ENCODE data around the gene SH2D7. TPM values are rescaled to one million over a fixed set of nuclear protein-coding genes. Genes with fewer than 3 reads are reported as not detected.
"Not testable (repeated sequence)": the region's sequence is repeated elsewhere in the genome, so short reads cannot be mapped to it uniquely, and the experiment has no call there.

The SH2D7 gene
- total RNA-seq, 2 experiments from 2014 or later, result not detected

DNA sequence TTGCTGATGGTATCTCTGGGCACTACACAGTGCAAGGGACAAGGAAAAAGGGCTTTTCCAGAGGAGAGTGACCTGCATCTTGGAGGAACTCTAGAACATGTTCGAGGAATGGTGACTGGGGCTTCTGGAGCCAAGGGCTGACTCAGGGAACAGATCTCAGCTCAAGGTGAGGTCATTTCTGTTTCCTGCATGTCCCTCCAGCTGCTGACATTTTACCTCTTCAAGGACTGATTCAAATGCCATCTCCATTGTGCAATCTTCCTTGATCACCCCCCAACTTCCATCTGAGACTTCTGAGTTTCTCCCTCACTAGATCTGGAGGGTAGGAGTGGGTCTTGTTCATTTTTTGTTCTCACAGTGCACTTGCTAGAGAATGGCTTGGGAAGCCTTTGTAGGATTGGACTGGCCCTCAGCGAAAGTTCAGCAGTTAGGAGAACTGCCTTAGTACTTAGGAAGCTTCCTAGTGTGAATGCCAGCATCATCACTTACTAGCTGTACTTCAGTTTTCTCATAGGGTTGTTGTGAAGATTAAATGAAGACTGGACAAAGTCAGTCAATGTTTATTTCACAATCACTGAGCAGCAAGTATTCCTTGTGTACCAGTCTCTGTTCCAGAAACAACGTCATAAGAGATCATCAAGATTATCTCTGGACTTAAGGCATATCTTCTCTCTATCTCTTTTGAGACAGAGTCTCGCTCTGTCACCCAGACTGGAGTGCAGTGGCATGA lies 54.2 kb downstream of the SH2D7 start:
- Mint-ChIP-seq H3K4me3 (no peak overlapping the region), H3K36me3 (ENCODE audit: low read depth) (peaks cover 5% of the 10 kb centered on the region), H3K4me1 (peaks cover 29% of the 10 kb centered on the region), H3K9me3 (no peaks in the 10 kb centered on the region), H3K27me3 (no peaks in the 10 kb centered on the region), H3K27ac (no peak overlapping the region)
- ChIA-PET CTCF (interaction anchor here (2.3 to 2.4 kb wide), 2 partner anchors 9 to 15 kb away, joined by 8 to 14 read pairs; partner anchors contain the start of gene CIB2), POLR2A (no interaction called here)
- no peak for DNase-seq

DNA sequence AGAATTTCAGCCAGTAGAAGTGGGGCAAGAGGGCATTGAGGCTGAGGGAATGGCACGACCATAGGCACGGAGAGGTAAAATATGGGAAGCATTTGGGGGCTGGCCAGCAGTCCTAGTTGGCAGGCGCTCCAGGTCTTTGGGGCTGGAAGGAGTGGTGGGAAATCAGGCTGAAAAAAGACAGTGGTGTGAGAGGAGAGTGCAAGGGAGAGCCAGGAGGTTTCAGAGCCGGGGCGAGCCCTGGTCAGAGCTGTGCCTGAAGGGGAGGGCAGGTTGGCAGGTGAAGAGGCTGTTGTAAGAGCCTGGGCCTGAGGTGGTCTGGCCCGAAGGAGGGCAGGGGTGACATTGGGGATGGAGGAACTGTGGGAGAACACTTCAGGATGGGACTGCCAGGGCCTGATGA lies 55.2 kb downstream of the SH2D7 start:
- Mint-ChIP-seq H3K4me1 (peaks cover 32% of the 10 kb centered on the region), H3K4me3 (peak overlapping the region; percentile 38), H3K9me3 (no peaks in the 10 kb centered on the region), H3K36me3 (ENCODE audit: low read depth) (peaks cover 6% of the 10 kb centered on the region), H3K27me3 (no peaks in the 10 kb centered on the region), H3K27ac (peak overlapping the region; percentile 48)
- ChIA-PET POLR2A (no interaction called here), CTCF (interaction anchor here (0.5 to 2.4 kb wide), 7 partner anchors 10 to 48 kb away, joined by 3 to 14 read pairs (median 6); partner anchors contain the start of gene CIB2)
- no peak for DNase-seq

DNA sequence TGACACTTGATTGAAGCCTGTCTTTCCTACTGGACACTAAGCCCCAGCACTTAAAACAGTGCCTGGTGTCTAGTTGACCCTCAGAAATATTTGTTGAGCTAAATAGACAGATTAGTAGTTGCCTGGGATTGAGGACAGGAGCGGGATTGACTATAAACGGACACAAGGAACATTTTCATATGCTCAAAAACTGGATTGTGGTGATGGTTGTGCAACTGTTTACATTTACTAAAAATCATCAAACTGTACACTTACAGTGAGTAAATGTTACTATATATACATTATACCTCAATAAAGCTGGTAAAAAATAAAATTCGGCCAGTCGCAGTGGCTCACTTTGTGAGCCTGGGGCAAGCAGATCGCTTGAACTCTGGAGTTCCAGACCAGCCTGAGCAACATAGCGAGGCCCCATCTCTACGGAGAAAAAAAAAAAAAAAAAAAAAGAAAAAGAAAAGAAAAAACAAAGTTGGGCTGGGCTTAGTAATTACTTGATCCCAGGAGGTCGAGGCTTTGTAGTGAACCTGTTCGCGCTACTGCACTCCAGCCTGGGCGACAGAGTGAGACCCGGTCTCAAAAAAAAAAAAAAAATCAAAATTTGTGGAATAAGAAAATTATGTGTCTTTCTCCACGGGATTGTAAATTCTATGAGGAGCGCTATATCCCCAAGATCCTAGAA lies 56.2 kb downstream of the SH2D7 start:
- peaks cover 41% of the 10 kb centered on the region for H3K4me1 Mint-ChIP-seq
- no peaks in the 10 kb centered on the region for H3K9me3 Mint-ChIP-seq
- H3K27me3 Mint-ChIP-seq, result no peaks in the 10 kb centered on the region
- peak overlapping the region; percentile 96 for H3K4me3 Mint-ChIP-seq
- ChIA-PET CTCF (interaction anchor here (0.7 to 2.4 kb wide), 8 partner anchors 10 to 47 kb away, joined by 5 to 14 read pairs (median 6); partner anchors contain the start of gene CIB2), POLR2A (interaction anchor here (0.7 to 1.0 kb wide), 2 partner anchors 20 to 24 kb away, joined by 3 to 4 read pairs; no protein-coding TSS in a partner anchor)
- H3K27ac Mint-ChIP-seq, result peak overlapping the region; percentile 94
- peaks cover 15% of the 10 kb centered on the region for H3K36me3 Mint-ChIP-seq (ENCODE audit: low read depth)
- DNase-seq, result no peak

DNA sequence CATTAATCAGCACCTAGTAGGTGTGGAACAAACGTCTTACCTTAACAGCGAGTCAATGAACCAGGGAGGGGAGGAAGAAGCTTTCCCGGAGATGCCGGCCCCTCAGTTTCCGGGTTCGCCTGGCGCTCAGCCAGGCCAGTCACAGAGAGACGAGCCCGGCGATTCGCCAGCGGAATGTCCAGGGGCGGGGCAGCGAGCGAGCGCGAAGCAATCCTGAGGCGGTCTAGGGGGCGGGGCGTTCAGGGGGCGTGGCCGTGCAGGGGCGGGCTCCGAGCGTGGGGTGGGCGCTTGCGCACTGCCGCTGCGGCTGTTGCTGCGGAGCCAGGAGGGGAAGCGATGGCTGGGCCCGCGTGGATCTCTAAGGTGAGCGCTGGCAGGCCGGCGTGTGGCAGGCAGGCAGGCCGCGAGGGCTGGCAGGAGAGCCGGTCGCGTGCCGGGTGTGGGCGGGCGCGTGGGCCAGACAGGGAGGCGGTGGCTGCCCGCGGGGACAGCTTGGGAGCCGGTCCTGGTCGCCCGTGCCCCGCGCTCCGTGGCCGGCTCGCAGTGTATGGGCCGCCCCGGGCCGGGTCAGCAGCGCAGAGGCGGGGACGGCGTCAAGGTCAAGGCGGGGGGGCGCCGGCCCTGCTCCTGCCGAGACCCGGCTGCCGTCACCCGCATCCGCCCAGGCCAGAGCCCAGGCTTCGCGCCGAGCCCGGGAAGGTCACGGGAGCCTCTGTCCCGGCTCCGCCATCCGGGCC lies 56.9 kb downstream of the SH2D7 start, which contains the start of gene IDH3A:
Gene IDH3A (plus strand): TSS at position 295 of the 737 bp plus-strand sequence. CDS start 42 bp downstream, at position 337.
- Mint-ChIP-seq H3K9me3 (no peaks in the 10 kb centered on the region), H3K27ac (peak within 1 kb of the TSS; percentile 94), H3K36me3 (ENCODE audit: low read depth) (peaks cover 15% of the 10 kb centered on the region), H3K27me3 (no peaks in the 10 kb centered on the region), H3K4me3 (peak within 1 kb of the TSS; percentile 96), H3K4me1 (peaks cover 41% of the 10 kb centered on the region)
- ChIA-PET POLR2A (interaction anchor here (0.7 to 1.0 kb wide), 2 partner anchors 19 to 23 kb away, joined by 3 to 4 read pairs; no protein-coding TSS in a partner anchor), CTCF (interaction anchor here (0.7 to 2.4 kb wide), 12 partner anchors 8 to 46 kb away, joined by 3 to 8 read pairs (median 5); no protein-coding TSS in a partner anchor)
- DNase-seq, result peak; percentile 100

DNA sequence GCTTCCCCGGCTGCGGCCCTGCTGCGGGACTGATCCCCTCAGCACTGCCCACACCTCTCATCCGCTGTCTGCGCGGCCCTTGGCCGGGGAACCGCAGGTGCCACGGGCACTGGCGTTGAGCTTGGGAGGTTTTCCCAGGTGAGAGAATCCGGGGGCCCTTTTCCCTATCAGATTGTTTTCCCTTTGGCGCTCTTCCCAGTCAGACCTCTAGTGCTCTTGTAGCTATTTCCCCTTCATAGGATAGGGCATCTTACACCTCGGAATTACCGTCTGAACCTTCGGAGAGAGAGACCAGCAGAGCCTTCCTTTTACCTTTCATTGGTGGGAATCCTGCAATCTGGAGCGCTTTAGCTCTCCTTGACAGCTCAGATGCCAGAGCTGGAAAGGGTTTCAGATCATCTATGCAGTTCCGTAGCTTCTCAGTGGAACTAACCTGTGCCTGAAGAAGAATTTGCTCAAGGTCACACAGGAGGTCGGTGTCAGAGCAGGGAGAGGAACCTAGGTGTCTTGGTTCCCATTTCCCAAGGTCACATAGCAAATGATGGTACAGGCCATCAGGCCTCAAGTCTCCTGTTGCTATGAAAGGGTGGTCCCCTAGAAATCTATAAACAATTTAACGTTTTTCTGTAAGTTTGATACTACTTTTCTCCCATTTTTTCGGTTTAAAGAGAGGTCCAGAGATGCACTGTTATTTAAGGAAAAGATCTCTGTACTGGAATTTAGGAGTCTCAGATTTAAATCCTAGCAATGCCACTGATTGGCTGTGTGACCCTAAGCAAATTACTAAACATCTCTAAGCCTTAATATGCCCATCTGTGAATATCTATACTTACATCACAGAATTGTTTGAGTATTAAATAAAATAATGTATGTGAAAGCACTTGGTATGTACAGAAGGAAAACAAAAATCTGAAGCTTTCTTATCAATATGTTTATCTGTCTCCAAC lies 57.7 kb downstream of the SH2D7 start:
- Mint-ChIP-seq H3K9me3 (no peaks in the 10 kb centered on the region), H3K4me3 (peak overlapping the region; percentile 86), H3K27me3 (no peaks in the 10 kb centered on the region), H3K27ac (peak overlapping the region; percentile 84), H3K36me3 (ENCODE audit: low read depth) (peaks cover 15% of the 10 kb centered on the region), H3K4me1 (peaks cover 42% of the 10 kb centered on the region)
- DNase-seq, result no peak
- ChIA-PET CTCF (interaction anchor here (0.6 to 1.9 kb wide), 6 partner anchors 9 to 45 kb away, joined by 3 to 5 read pairs (median 4); no protein-coding TSS in a partner anchor), POLR2A (no interaction called here)

DNA sequence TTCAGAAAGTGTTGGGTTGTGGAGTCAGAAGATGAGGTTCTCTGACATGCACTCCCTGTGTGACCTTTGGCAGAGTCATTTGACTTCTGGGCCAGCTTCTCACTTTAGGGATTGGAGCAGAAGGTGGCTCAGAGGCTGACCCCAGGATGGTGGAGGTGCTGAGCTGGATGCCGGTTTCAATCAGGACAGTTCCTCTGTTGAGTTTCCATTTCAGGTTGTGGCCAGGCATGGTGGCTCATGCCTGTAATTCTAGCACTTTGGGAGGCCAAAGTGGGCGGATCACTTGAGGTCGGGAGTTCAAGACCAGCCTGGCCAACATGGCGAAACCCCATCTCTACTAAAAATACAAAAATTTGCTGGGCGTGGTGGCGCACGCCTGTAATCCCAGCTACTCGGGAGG lies 58.7 kb downstream of the SH2D7 start:
- Mint-ChIP-seq H3K4me3 (peak overlapping the region; percentile 86), H3K4me1 (peaks cover 42% of the 10 kb centered on the region), H3K27ac (peak overlapping the region; percentile 32), H3K36me3 (ENCODE audit: low read depth) (peaks cover 16% of the 10 kb centered on the region)
- H3K9me3 Mint-ChIP-seq, POLR2A ChIA-PET, DNase-seq, H3K27me3 Mint-ChIP-seq: not testable (repeated sequence)
- CTCF ChIA-PET, result interaction anchor here (0.6 to 1.9 kb wide), 3 partner anchors 12 to 44 kb away, joined by 3 to 5 read pairs (median 5); no protein-coding TSS in a partner anchor

Other genes with a start within 250 kb of the SH2D7 start
- 10 to 100 TPM; 77.2 to 83.7 TPM for gene TBC1D2B, start 14.8 kb upstream of the SH2D7 start, total RNA-seq
- gene CIB2, start 38.9 kb downstream of the SH2D7 start, total RNA-seq, result under 1 TPM; 0.44 to 0.55 TPM
- 10 to 100 TPM; 65.1 to 71.2 TPM for gene IDH3A, start 56.8 kb downstream of the SH2D7 start, total RNA-seq
- not detected for gene ACSBG1, start 142.0 kb downstream of the SH2D7 start, total RNA-seq
- gene DNAJA4, start 172.0 kb downstream of the SH2D7 start, total RNA-seq, result 10 to 100 TPM; 28.5 to 31.2 TPM
- gene SKIC8, start 207.0 kb downstream of the SH2D7 start, total RNA-seq, result 10 to 100 TPM; 44.5 to 44.7 TPM
- not detected for gene CRABP1, start 247.8 kb downstream of the SH2D7 start, total RNA-seq